PFSK-1 (cell line): ENCODE data around the gene CELSR1.

ENCODE experiments used
- POLR2AphosphoS5 ChIP-seq: IDR thresholded peaks from 2 replicates; pipeline ENCODE4 v1.6.1; 2012; ENCODE audit warnings: low read depth, mild to moderate bottlenecking, control low read depth, low read length, moderate library complexity
- REST ChIP-seq, 2 experiments: IDR thresholded peaks; 2 replicates each; pipeline versions ENCODE4 v1.6.1 to v1.8.0; 2011 to 2012; ENCODE audit warnings: low read depth in 2 of 2, low read length in 2 of 2, control low read depth in 1 of 2, inconsistent platforms in 1 of 2, mild to moderate bottlenecking in 1 of 2, moderate library complexity in 1 of 2; ENCODE audit not compliant: insufficient read depth in 1 of 2
- SIN3A ChIP-seq: IDR thresholded peaks from 2 replicates; pipeline ENCODE4 v1.6.1; 2012; ENCODE audit warnings: mild to moderate bottlenecking, low read length, moderate library complexity, borderline replicate concordance; ENCODE audit not compliant: insufficient read depth
- TAF1 ChIP-seq: IDR thresholded peaks from 2 replicates; pipeline ENCODE4 v1.6.1; 2012; ENCODE audit warnings: low read length, control low read depth, borderline replicate concordance; ENCODE audit not compliant: insufficient read depth

GRCh38 chr22:46541536-46541935, 4.1 kb upstream of the CELSR1 start:
- no peak for TF ChIP-seq POLR2AphosphoS5
- TF ChIP-seq TAF1, result no peak
- TF ChIP-seq REST (IDR thresholded peaks at IDR 0.05; ENCODE audit: insufficient read depth in 1 of 2, low read depth in 2 of 2, low read length in 2 of 2), result no peak
- TF ChIP-seq SIN3A, result no peak
